ENCODE measurements around the gene PPM1L.
"Not testable (repeated sequence)": the region's sequence is repeated elsewhere in the genome, so short reads cannot be mapped to it uniquely, and the experiment has no call there.

The PPM1L gene

DNA sequence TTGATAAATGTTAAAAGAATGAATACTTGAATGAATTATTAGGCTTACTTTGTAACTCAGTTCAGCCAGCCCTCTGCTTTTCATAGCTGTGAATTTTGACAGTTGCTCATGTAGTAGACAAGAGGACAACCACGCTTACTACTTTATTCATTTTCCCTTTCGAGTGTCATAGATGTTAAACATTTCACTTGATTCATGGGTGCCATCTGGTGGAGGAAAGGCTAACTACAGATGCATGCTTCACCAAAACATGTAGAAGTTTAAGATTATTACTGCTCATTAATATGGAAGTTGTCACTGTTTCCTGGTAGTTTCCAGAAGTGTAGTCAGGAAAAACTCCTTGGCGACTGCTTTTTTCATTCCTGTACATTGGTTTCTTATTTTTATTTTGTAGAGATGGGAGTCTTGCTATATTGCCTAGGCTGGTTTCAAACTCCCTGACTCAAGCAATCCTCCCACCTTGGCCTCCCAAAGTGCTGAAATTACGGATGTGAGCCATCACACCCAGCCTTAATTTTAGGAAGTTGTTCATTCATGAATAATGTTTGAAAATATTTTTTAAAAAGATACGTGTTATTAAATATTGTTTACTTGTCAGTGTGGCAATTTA, 186.0 kb downstream of the PPM1L start:
- DNase-seq = no peak

GRCh38 chr3:160943996-160944395, 188.0 kb downstream of the PPM1L start:
- no peak for DNase-seq

GRCh38 chr3:160945336-160945735, 189.3 kb downstream of the PPM1L start:
- DNase-seq = no peak

- no peak for DNase-seq
Observed at GRCh38 chr3:160948273-160948672, 192.2 kb downstream of the PPM1L start.

DNA sequence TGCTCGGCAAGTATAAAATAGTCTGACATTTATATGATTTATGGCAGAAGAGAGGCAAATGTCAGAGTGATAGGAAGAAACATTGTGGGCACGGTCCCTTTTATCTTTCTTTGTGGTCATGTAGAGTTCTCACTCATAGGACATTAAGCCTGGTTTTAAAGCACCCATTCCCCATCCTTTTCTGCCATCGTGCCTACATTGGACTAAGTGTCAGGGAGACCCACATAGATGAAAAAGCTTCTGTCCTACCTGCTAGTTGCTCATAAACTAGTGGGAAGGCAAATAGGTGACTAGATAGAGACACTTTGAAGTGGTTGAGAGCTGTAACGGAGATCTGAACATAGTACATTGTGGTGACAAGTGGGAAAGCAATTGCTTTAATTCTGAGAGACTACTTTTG, 193.4 kb downstream of the PPM1L start:
- no peak for DNase-seq

DNA sequence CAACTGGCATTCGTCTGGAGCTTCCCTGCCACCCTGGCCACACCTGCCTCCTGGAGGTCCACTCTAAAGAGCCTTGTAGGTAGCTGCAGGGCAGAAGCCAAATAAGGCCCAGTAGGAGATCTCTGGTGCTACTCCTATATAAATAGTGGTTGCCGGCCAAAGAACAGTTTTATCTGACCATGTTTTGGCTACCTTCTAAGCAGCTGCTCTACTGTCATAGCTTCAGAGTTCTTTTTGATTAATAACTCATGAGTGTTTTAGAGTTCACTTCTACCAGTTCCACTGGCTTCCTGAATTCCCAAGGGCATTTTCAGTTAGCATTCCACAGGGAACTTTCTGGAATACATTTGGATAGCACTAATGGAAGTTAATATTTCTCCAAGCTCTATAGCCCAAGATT, 194.5 kb downstream of the PPM1L start:
- DNase-seq = no peak

- DNase-seq = no peak
Observed at GRCh38 chr3:160950954-160951353, 194.9 kb downstream of the PPM1L start.

GRCh38 chr3:160951642-160952487, 195.8 kb downstream of the PPM1L start:
- no peak for DNase-seq

- DNase-seq = no peak
Observed at GRCh38 chr3:160953686-160954085, 197.7 kb downstream of the PPM1L start.

DNA sequence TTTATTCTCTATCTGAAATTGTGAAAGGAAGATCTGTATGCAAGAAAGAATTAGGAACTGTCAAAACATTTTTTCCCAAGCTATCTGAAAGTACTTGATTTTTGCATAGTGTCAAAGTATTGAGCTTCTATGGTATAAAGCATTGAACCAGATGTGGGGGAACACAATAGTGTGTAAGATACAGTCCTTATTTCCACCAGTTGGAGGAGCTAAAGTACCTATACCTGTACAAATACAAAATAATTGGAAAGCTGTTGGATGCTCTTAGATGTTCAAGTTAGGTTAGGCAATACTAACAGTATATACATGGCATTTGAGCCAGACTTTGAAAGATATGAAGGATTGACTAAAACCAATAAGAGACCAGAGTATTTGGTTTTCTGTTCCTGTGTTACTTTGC, 200.8 kb downstream of the PPM1L start:
- DNase-seq = no peak

DNA sequence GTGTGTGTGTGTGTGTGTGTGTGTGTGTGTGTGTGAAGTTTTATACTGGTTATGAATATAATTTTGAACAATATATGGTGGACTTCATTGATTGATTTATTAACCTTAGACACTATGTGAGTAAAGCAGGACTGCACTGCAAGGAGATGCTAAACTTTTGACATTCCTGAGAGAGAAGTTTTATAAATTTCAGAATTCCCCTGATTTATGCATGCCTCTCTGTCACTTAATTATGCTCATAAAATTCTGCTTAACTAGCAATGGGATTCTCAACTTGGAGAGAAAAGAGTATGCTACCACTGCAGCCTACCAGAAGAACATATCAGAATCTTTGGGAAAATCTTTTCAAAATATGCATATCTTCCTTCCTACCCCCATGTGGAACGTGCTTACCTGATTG, 204.5 kb downstream of the PPM1L start:
- no peak for DNase-seq

DNA sequence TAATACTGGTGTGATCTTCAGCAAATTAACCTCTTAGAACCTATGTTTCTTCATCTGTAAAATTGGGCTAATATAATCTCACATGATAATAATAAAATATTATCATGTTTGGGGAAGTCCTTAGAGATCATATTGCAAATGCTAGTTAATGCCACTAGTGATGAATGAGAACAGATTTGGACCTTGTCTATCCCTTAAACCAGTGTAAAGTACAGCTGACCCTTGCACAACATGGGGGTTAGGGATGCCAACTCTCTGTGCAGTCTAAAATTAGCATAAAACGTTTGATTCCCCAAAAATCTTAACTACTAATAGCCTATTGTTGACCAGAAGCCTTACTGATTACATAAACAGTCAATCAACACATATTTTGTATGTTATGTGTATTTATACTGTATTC, 207.9 kb downstream of the PPM1L start:
- no peak for DNase-seq

DNA sequence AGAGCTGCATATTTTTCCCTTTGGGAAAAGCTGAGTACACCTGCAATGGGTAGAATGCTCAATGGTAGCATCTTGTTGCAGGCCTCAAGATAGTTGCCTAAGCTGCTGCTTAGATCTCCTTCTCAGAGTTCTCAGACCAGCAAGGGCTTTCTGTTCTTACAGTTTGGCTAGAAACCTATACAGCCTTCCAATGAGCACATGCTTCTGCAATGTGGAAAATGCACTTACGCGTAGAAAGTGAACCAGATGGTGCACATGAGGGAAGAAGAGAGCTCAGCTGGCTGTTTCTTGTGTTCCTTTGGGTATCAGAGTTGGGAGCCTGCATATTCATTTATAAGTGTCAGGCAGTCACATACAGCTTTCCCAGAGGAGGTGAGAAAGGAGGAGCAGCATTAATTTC, 212.7 kb downstream of the PPM1L start:
- no peak for DNase-seq

DNA sequence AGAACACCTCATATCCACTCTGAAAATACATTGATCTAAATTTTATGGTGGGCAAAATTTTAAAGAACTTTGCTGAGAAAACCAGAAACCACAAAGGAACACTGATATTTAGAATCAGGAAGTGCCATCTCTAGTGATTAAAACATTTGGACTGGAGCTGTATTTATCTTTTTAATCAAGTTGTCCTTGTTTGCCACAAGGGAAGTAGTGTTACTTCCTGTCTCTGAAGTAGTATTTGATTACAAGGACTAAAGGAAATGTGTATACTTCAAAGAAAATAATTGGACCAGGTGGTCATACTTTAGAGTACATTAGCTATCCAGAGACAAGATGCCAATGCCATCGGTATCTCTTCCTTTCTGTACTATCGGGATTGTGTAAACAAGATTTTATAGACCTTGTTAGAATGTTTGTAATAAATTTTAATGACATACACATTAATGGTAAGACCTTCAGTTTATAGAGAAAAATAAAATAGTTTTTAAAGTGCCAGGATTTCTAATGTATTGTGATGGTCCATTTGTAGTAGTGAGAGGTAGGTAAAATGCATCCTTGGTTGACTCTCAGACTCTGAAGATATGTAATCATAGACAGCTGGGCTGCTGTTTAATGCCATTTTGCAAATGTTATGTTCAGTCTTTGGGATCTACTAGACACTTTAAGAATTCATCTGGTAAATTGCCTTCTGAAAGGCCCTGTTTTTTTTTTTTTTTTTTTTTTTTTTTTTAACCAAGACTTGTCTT, 217.2 kb downstream of the PPM1L start:
- DNase-seq = no peak

DNA sequence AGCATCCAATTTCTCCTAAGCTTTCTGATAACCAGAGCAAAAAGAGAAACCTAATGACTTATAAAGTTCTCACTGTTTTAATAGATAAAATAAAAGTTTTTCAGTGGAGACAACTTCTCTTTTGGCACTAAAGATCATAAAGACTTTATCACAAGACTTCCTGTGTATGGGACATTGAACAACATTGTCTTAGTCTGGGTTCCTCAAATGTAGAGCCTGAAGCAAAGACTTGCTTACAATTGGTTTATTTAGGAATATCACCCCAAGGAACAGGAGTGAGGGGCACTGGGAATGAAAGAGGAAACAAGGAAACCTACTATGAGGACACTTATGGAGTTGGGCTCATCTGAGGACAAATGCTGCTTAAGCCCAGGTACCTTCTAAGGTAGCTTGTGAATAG, 221.7 kb downstream of the PPM1L start:
- no peak for DNase-seq

DNA sequence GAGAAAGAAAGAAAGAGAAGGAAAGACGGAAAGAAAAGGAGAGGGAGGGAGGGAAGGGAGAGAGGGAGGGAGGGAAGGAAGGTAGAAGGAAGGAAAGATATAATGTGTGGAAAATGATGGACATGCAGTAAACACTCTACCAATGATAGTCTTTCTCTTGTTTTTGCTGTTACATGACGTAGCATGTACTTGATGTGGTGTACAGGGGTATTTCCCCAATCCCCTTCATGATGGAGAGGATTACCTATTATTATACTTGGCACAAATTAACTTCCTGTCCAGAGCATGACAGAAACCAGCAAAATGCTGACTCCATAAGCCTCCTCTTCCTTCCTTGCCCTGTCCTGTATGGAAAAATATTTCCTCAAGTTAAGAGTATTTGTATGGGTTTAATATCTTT, 224.7 kb downstream of the PPM1L start:
- DNase-seq = no peak

DNA sequence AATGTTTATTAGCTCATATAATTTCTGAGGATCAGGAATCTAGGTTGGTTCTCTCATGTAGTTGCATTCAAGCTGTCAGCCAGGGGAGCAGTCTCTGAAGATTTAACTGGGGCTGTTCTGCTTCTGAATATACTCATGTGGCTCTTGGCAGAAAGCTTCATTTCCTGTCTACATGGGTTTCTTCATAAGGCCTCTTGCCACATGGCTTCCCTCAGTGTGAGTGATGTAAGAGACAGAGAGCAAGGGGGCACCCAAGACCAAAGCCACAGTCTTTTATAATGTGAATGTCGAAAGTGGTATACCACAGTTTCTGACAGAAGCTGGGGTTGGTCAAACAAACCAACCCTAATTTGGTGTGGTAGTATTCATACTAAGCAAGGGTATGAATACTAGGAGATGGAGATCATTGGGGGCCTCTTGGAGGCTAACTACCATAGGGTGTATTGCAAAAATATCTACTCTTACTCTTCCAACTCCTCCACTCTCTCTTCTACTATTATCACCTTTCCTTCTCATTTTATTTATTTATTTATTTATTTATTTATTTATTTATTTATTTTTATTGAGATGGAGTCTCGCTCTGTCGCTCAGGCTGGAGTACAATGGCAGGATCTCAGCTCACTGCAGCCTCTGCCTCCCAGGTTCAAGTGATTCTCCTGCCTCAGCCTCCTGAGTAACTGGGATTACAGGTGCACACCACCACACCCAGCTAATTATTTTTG, 225.3 kb downstream of the PPM1L start:
- DNase-seq = peak; percentile 97

DNA sequence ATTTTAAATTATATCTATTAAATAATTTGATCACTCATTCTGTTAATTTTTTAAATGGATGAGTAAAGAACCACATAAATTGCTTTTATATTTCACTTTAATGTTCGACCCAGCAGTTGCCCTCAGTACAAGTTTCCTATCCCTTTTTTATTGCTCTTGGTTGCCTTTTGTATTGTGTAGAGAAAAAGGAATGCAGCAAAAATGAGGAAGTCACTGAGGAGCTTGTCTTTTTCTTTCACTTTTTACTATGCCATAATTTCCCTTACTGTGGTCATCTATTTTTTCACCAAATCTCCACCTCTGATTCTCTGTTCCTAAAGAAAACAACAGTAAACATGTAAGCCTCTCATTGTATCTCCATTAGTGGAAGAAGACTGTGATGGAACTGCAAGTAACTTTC, 226.5 kb downstream of the PPM1L start:
- peak; percentile 45 for DNase-seq

DNA sequence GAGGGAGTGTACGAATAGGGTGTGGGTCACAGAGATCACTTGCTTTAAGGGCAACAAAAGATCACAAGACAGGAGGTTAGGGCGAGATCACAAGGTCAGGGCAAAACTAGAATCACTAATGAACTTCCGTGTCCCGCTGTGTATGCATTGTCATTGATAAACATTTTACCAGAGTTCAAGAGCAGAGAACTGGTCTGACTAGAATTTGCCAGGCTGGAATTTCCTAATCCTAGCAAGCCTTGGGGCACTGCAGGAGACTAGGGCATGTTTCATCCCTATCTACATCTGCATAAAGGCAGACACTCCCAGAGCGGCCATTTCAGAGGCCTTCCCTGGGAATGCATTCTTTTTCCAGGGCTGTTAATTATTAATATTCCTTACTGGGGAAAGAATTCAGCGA, 227.9 kb downstream of the PPM1L start:
- DNase-seq = not testable (repeated sequence)

- DNase-seq = no peak
Observed at GRCh38 chr3:160986069-160986468, 230.0 kb downstream of the PPM1L start.

DNA sequence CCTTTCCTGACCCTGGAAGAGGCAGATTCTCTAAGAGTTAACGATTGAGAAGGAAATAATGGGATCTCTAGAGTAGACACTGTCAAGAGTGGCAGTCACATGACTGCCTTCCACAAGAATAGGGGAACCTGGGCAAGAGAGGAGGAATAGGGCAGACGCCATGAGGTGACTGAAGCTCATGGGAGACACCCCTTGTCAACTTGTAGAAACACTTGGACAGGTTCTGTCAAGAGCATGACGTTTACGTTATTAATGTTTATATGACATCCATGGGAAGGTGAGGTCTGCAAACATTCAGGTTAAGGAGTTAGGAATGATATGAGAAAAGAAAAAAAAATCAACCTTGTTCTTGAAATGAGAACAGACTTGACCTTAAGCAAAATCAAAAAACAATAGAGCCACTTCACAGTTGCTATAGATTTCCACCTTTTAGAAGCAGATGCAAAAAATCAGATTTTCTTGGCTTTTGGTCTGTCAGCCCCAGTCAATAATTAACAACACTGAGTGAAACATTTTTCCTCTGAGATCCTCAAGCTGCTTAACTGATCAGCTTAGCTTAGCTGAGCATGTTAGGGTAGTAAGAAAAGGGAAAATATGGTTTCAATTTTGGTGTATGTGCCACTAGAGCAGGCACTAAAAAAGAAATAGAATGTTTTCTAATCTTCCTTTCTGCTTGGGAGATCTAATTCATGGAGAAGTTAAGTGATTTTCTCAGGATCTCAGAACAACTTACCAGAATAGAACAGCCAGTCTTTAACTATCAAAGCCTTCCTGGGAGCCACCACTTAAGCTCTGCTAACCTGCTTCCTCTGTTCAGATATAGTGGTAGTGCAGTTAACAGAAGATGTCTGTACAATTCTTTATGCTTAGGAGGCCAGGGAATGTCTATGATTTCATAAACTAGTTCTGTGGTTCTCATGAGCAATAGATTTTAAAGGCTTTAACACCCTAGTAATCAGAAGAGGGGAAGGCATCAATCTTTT, 232.2 kb downstream of the PPM1L start:
- no peak for DNase-seq

DNA sequence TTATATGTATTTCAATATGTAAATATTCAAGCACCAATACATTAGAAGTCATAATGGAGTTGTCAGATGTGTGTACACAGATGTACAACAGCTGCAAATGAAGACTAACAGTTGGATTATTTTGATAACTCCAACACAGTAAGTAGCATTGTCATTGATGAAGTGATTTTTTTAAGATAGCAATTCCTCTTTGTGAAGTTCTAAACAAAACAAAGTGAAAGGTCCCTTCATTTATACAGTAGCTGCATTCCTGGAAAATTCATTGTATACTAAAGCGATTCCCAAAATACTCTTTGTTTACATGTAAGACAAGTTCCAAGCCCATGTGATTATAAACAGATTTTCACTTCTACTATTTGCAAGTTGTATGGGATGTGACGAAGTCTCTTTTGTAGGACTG, 234.4 kb downstream of the PPM1L start:
- DNase-seq = no peak
